Liver (tissue), 9 donors: Measurements from ENCODE around the gene PLA2G3. TPM values are rescaled to one million over a fixed set of nuclear protein-coding genes. Genes with fewer than 3 reads are reported as not detected.

Source experiments
- DNase-seq: peaks from one replicate; pipeline ENCODE4 v3.0.0-alpha.2; 2017; ENCODE audit warnings: low spot score
- H3K27ac ChIP-seq, 2 donors: one replicate each; pipeline ENCODE4 v1.7.0; 2013; ENCODE audit warnings: inconsistent platforms in 2 of 2, low read length in 2 of 2, control low read depth in 1 of 2, low read depth in 1 of 2, mild to moderate bottlenecking in 1 of 2
- H3K27me3 ChIP-seq, 4 donors: one replicate each; pipeline versions ENCODE4 v1.6.1 to v1.7.0; 2013; ENCODE audit warnings: low read length in 3 of 4, inconsistent platforms in 1 of 4, mild to moderate bottlenecking in 1 of 4, moderate library complexity in 1 of 4; ENCODE audit not compliant: control insufficient read depth in 4 of 4, insufficient read depth in 4 of 4
- H3K36me3 ChIP-seq, 4 donors: one replicate each; pipeline versions ENCODE4 v1.6.1 to v1.7.0; 2013; ENCODE audit warnings: low read length in 3 of 4, mild to moderate bottlenecking in 3 of 4, low read depth in 1 of 4, moderate library complexity in 1 of 4; ENCODE audit not compliant: control insufficient read depth in 4 of 4, insufficient read depth in 3 of 4
- H3K4me1 ChIP-seq, 4 donors: one replicate each; pipeline versions ENCODE4 v1.6.1 to v1.7.0; 2013; ENCODE audit warnings: low read length in 3 of 4, mild to moderate bottlenecking in 3 of 4, moderate library complexity in 1 of 4; ENCODE audit not compliant: control insufficient read depth in 4 of 4, insufficient read depth in 4 of 4
- H3K4me3 ChIP-seq, 3 donors: one replicate each; pipeline versions ENCODE4 v1.6.1 to v1.7.0; 2013; ENCODE audit warnings: low read length in 3 of 3, control low read depth in 1 of 3, low read depth in 1 of 3, mild to moderate bottlenecking in 1 of 3
- H3K9ac ChIP-seq, 2 donors: one replicate each; pipeline ENCODE4 v1.7.0; 2013; ENCODE audit warnings: low read length in 2 of 2, mild to moderate bottlenecking in 2 of 2, moderate library complexity in 2 of 2, control low read depth in 1 of 2, low read depth in 1 of 2
- H3K9me3 ChIP-seq, 4 donors: one replicate each; pipeline versions ENCODE4 v1.6.1 to v1.7.0; 2013; ENCODE audit warnings: low read length in 3 of 4; ENCODE audit not compliant: control insufficient read depth in 4 of 4
- FOXA1 ChIP-seq: IDR thresholded peaks from 2 replicates; pipeline ENCODE4 v1.6.1; 2016; ENCODE audit warnings: antibody characterized with exemption
- FOXA2 ChIP-seq: IDR thresholded peaks from 2 replicates; pipeline ENCODE4 v1.6.1; 2016; ENCODE audit warnings: antibody characterized with exemption
- GABPA ChIP-seq, 2 donors: IDR thresholded peaks in 1 of 2; conservative IDR thresholded peaks in 1 of 2; 2 replicates each; pipeline ENCODE4 v1.6.1; 2016; ENCODE audit warnings: antibody characterized with exemption in 2 of 2, mild to moderate bottlenecking in 1 of 2, moderate library complexity in 1 of 2
- HNF4A ChIP-seq, 2 donors: conservative IDR thresholded peaks; 2 replicates each; pipeline ENCODE4 v1.6.1; 2016; ENCODE audit warnings: antibody characterized with exemption in 2 of 2, mild to moderate bottlenecking in 2 of 2
- HNF4G ChIP-seq: IDR thresholded peaks from 2 replicates; pipeline ENCODE4 v1.6.1; 2016; ENCODE audit warnings: antibody characterized with exemption
- JUND ChIP-seq, 2 donors: IDR thresholded peaks; 2 replicates each; pipeline ENCODE4 v1.6.1; 2016; ENCODE audit warnings: antibody characterized with exemption in 2 of 2
- NR2F2 ChIP-seq: IDR thresholded peaks from 2 replicates; pipeline ENCODE4 v1.6.1; 2016; ENCODE audit warnings: antibody characterized with exemption
- RAD21 ChIP-seq, 2 donors: IDR thresholded peaks; 2 replicates each; pipeline ENCODE4 v1.6.1; 2016; ENCODE audit warnings: antibody characterized with exemption in 2 of 2, mild to moderate bottlenecking in 2 of 2
- RXRA ChIP-seq, 2 donors: IDR thresholded peaks; 2 replicates each; pipeline ENCODE4 v1.6.1; 2017 to 2018; ENCODE audit warnings: antibody characterized with exemption in 2 of 2, mild to moderate bottlenecking in 1 of 2
- SP1 ChIP-seq: IDR thresholded peaks from 2 replicates; pipeline ENCODE4 v1.6.1; 2018; ENCODE audit warnings: antibody characterized with exemption, mild to moderate bottlenecking
- WGBS: extraction: QIAGEN DNeasy Blood & Tissue Kit; methylation state at CpG from one replicate; pipeline ENCODE4 v1.1.7; 2013; 5-methylcytosine and 5-hydroxymethylcytosine counted together
- polyA plus RNA-seq, 2 donors: library from polyadenylated mRNA; stranded (reverse) in 1 of 2; unstranded in 1 of 2; fragments of 200-250 nt in 1 of 2; fragments of >200 nt in 1 of 2; fragmentation: Nextera tagmentation in 1 of 2; extraction: Ambion mirVana in 1 of 2; gene quantifications; one replicate each; pipeline versions ENCODE4 v1.2.1 to v1.2.3, GENCODE V29; 2013 to 2015
- total RNA-seq, 2 donors: library from RNA; depleted of rRNA; stranded (reverse); fragments of >200 nt; gene quantifications; one replicate each; pipeline ENCODE4 v1.2.3, GENCODE V29; 2014
- TF ChIP-seq, protein P1 (sequence below): IDR thresholded peaks from 2 replicates; pipeline ENCODE4 v1.6.1; 2016; ENCODE audit warnings: antibody characterized with exemption
- TF ChIP-seq, protein P2 (sequence below): IDR thresholded peaks from 2 replicates; pipeline ENCODE4 v1.6.1; 2016; ENCODE audit warnings: antibody characterized with exemption
- donor health status: healthy.
- donor health status: healthy.
- donor health status: healthy.
- donor health status: healthy.
- donor health status: healthy.

Gene PLA2G3
- total and polyA plus RNA-seq, 4 donors, result not detected

DNA sequence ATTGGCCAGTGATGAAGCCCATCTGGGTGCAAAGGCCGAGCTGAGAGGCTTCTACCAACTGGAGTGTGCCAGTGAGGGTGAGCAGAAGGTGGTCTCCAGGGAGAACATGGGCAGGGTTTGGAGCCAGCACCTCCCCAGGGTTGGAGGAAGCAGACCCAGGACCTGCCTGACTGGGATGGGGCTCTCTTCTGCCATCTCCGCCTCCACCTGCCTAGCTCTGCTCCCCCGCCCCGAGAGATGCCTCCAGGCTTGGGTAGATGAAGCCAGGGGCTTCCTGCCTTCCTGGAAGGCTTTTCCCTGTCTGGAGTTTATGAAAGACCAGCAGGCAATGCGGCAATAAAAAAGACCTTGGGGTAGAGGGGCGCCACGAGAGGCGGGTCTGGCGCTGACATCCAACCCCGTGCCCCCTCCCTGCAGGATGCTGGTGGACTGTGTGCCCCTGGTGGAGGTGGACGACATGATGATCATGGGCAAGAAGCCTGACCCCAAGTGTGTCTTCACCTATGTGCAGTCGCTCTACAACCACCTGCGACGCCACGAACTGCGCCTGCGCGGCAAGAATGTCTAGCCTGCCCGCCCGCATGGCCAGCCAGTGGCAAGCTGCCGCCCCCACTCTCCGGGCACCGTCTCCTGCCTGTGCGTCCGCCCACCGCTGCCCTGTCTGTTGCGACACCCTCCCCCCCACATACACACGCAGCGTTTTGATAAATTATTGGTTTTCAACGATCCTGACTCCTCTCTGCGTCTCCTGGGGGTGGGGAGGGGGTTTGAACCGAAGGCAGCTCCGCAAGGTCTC, 36.2 kb downstream of the PLA2G3 start:
- WGBS, result 72% methylated on average over 33 of the region's 33 CpGs
- no peak for DNase-seq
- Histone ChIP-seq H3K4me1 (peaks cover 4 to 7% (median 6%) of the 10 kb centered on the region in 4 donors), H3K36me3 (peaks cover 0 to 4% (median 3%) of the 10 kb centered on the region in 4 donors), H3K27me3 (no peaks in the 10 kb centered on the region), H3K27ac (no peak overlapping the region), H3K9ac (no peak overlapping the region), H3K9me3 (no peaks in the 10 kb centered on the region), H3K4me3 (no peak overlapping the region)
- TF ChIP-seq HNF4G, result no peak
- TF ChIP-seq, protein P1, sequence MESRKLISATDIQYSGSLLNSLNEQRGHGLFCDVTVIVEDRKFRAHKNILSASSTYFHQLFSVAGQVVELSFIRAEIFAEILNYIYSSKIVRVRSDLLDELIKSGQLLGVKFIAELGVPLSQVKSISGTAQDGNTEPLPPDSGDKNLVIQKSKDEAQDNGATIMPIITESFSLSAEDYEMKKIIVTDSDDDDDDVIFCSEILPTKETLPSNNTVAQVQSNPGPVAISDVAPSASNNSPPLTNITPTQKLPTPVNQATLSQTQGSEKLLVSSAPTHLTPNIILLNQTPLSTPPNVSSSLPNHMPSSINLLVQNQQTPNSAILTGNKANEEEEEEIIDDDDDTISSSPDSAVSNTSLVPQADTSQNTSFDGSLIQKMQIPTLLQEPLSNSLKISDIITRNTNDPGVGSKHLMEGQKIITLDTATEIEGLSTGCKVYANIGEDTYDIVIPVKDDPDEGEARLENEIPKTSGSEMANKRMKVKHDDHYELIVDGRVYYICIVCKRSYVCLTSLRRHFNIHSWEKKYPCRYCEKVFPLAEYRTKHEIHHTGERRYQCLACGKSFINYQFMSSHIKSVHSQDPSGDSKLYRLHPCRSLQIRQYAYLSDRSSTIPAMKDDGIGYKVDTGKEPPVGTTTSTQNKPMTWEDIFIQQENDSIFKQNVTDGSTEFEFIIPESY, result no peak
- no peak for TF ChIP-seq RAD21 (IDR thresholded peaks at IDR 0.05)
- no peak for TF ChIP-seq RXRA (IDR thresholded peaks at IDR 0.05)
- TF ChIP-seq HNF4A (conservative IDR thresholded peaks at IDR 0.05), result no peak
- TF ChIP-seq, protein P2, sequence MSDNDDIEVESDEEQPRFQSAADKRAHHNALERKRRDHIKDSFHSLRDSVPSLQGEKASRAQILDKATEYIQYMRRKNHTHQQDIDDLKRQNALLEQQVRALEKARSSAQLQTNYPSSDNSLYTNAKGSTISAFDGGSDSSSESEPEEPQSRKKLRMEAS, result no peak
- no peak for TF ChIP-seq SP1
- TF ChIP-seq FOXA2, result no peak

DNA sequence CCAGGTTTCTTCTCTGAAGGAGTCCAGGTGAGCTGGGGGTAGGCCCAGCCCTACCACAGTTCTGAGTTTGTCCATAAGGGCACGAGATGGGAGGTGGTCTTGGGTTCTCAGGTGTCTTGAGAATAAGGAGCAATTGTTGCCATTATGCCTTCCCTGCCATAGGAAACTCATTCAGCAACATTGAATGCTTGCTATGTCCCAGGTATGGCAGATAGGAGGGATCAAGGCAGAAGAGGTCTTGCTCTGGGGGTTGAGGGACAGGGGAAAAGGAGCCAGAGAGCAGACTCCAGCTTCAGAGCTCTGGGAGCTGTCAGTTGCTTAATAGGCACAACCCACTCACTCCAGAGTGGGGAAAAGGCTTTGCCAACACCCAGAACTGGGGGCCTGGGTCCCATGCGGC, 37.2 kb downstream of the PLA2G3 start:
- no peak overlapping the region for H3K4me3 ChIP-seq
- 89% methylated on average over 2 of the region's 2 CpGs for WGBS
- H3K9ac ChIP-seq, result no peak overlapping the region
- H3K4me1 ChIP-seq, result peaks cover 3 to 6% (median 5%) of the 10 kb centered on the region in 4 donors
- no peaks in the 10 kb centered on the region for H3K27me3 ChIP-seq
- H3K27ac ChIP-seq, result peak overlapping the region in 1 of 2 donors; percentile 25
- no peak for DNase-seq
- no peaks in the 10 kb centered on the region for H3K9me3 ChIP-seq
- peaks cover 0 to 4% (median 3%) of the 10 kb centered on the region in 4 donors for H3K36me3 ChIP-seq
- no peak for TF ChIP-seq FOXA1
- TF ChIP-seq RXRA (IDR thresholded peaks at IDR 0.05), result no peak
- TF ChIP-seq GABPA (IDR thresholded peaks at IDR 0.05 in 1 of 2, conservative IDR thresholded peaks at IDR 0.05 in 1 of 2), result no peak
- no peak for TF ChIP-seq NR2F2

DNA sequence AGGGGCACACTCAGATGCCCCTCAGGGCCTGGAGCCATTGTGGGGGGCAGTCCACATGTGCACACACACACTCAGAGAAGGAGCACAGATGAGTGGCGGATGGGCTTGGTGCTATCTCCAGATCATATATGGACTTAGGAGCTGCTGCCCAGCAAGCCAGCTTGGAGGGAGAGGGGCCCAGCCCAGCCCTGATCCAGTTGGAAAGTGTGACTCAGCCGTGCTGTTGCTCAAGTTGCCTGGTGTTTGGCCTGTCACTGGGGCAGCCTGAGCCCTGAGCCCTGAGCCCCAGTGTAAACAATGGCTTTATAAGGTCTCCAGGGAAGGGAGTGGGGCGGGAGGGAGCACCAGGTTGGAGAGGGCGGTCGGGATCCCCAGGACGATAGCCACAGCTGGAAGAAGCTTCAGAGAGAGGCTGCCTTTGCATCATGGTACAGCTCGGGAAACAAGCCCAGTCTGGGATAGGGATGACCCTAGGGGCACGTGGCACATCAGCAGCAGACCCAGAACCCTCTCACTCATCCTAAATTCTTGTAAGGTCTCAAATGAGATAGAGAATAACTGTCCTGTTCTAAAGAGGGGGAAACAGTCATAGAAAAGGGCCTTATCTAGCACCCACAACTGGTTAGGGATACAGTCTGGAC, 37.7 kb downstream of the PLA2G3 start:
- TF ChIP-seq JUND (IDR thresholded peaks at IDR 0.05) (peak; percentile 88 to 93), HNF4G (no peak)
- DNase-seq, result no peak
- H3K4me3 ChIP-seq, result no peak overlapping the region
- 86% methylated on average over 8 of the region's 8 CpGs for WGBS
- H3K4me1 ChIP-seq, result peaks cover 0 to under 1% (median under 1%) of the 10 kb centered on the region in 4 donors
- peak overlapping the region in 1 of 2 donors; percentile 50 for H3K27ac ChIP-seq
- peaks cover 0 to 4% (median 3%) of the 10 kb centered on the region in 4 donors for H3K36me3 ChIP-seq
- no peaks in the 10 kb centered on the region for H3K27me3 ChIP-seq
- no peaks in the 10 kb centered on the region for H3K9me3 ChIP-seq
- no peak overlapping the region for H3K9ac ChIP-seq
